ENCODE results near the gene HTATIP2. TPM values are rescaled to one million over a fixed set of nuclear protein-coding genes. Genes with fewer than 3 reads are reported as not detected.
A peak's percentile ranks its signal among the peaks of the same experiment; 100 is the strongest.

HTATIP2 gene
- 10 to 100 TPM; 16.5 to 43.2 TPM for total RNA-seq
- polyA plus RNA-seq = 10 to 100 TPM; 84.9 to 93.6 TPM

DNA sequence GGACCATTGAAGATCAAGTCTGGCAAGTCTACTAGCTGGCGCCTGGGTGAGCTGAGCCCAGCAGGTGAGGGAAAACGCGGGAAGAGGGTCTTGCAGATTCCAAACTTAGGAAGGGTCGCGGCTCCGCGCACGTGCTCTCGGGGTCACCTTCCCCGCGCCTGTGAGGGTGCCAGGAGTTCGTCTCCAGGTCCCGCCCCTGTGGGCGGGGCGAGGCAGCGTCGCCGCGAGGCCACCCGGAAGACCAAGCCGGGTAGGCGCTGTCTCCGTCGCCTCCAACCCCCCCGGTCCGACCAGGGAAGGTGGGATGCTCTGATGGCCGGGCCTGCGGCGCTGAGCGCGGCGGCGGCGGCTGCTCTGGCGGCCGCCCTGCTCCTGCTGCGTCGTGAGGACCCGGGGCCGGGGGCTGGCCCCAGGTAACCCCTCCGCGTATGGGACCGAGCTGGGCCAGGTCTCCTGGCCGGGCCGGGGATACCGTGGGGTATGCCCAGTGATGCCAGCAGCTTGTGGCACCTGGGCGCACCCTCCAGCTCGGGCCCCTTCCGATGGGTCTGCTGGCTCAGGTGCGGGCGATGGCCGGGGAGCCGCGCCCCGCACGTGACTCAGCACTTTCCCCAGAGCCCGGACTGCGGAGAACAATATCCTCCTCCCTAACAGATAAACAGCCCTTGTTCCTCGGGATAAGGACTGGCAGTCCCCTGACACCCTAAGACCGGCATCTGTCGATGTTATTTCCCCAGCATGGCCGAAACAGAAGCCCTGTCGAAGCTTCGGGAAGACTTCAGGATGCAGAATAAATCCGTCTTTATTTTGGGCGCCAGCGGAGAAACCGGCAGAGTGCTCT lies at the start of gene HTATIP2:
TSS of gene HTATIP2 (plus strand) at position 215 of the 841 bp plus-strand sequence. CDS start at position 739, 524 bp downstream.
- Histone ChIP-seq H3K27ac (ENCODE audit: low read depth in 1 of 2, low read length in 2 of 2) (peak within 1 kb of the TSS; percentile 26 to 61), H3K27me3 (ENCODE audit: control insufficient read depth in 4 of 4, insufficient read depth in 4 of 4, low read length in 3 of 4) (no peaks in the 10 kb centered on the region), H3K36me3 (ENCODE audit: control insufficient read depth in 4 of 4, insufficient read depth in 3 of 4, low read depth in 1 of 4, low read length in 3 of 4) (peaks cover 0 to 3% (median 1%) of the 10 kb centered on the region in 4 donors), H3K4me1 (ENCODE audit: control insufficient read depth in 4 of 4, insufficient read depth in 4 of 4, low read length in 3 of 4) (peaks cover 1 to 12% (median 8%) of the 10 kb centered on the region in 4 donors), H3K9ac (ENCODE audit: low read depth in 1 of 2, low read length in 2 of 2) (peak within 1 kb of the TSS in 1 of 2 donors; percentile 79), H3K9me3 (ENCODE audit: control insufficient read depth in 4 of 4, low read length in 3 of 4) (no peaks in the 10 kb centered on the region), H3K4me3 (ENCODE audit: low read depth in 1 of 3, low read length in 3 of 3) (peak within 1 kb of the TSS; percentile 68 to 86 (median 80))
- peak; percentile 78 for DNase-seq (ENCODE audit: low spot score)
- WGBS = 3% methylated on average over 68 of the region's 68 CpGs
- TF ChIP-seq RXRA (IDR thresholded peaks at IDR 0.05) = no peak
- TF ChIP-seq YY1 (IDR thresholded peaks at IDR 0.05) = peak; percentile 61
- TF ChIP-seq RAD21 (IDR thresholded peaks at IDR 0.05) = no peak
- TF ChIP-seq FOXA1 (IDR thresholded peaks at IDR 0.05) = no peak
- TF ChIP-seq HNF4G (IDR thresholded peaks at IDR 0.05) = no peak
- TF ChIP-seq FOXA2 (IDR thresholded peaks at IDR 0.05) = no peak
- TF ChIP-seq, protein P1, sequence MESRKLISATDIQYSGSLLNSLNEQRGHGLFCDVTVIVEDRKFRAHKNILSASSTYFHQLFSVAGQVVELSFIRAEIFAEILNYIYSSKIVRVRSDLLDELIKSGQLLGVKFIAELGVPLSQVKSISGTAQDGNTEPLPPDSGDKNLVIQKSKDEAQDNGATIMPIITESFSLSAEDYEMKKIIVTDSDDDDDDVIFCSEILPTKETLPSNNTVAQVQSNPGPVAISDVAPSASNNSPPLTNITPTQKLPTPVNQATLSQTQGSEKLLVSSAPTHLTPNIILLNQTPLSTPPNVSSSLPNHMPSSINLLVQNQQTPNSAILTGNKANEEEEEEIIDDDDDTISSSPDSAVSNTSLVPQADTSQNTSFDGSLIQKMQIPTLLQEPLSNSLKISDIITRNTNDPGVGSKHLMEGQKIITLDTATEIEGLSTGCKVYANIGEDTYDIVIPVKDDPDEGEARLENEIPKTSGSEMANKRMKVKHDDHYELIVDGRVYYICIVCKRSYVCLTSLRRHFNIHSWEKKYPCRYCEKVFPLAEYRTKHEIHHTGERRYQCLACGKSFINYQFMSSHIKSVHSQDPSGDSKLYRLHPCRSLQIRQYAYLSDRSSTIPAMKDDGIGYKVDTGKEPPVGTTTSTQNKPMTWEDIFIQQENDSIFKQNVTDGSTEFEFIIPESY (IDR thresholded peaks at IDR 0.05) = no peak
- TF ChIP-seq EGR1 (IDR thresholded peaks at IDR 0.05; ENCODE audit: low read depth in 2 of 2) = no peak
- TF ChIP-seq, protein P2, sequence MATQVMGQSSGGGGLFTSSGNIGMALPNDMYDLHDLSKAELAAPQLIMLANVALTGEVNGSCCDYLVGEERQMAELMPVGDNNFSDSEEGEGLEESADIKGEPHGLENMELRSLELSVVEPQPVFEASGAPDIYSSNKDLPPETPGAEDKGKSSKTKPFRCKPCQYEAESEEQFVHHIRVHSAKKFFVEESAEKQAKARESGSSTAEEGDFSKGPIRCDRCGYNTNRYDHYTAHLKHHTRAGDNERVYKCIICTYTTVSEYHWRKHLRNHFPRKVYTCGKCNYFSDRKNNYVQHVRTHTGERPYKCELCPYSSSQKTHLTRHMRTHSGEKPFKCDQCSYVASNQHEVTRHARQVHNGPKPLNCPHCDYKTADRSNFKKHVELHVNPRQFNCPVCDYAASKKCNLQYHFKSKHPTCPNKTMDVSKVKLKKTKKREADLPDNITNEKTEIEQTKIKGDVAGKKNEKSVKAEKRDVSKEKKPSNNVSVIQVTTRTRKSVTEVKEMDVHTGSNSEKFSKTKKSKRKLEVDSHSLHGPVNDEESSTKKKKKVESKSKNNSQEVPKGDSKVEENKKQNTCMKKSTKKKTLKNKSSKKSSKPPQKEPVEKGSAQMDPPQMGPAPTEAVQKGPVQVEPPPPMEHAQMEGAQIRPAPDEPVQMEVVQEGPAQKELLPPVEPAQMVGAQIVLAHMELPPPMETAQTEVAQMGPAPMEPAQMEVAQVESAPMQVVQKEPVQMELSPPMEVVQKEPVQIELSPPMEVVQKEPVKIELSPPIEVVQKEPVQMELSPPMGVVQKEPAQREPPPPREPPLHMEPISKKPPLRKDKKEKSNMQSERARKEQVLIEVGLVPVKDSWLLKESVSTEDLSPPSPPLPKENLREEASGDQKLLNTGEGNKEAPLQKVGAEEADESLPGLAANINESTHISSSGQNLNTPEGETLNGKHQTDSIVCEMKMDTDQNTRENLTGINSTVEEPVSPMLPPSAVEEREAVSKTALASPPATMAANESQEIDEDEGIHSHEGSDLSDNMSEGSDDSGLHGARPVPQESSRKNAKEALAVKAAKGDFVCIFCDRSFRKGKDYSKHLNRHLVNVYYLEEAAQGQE (IDR thresholded peaks at IDR 0.05) = no peak
- TF ChIP-seq, protein P3, sequence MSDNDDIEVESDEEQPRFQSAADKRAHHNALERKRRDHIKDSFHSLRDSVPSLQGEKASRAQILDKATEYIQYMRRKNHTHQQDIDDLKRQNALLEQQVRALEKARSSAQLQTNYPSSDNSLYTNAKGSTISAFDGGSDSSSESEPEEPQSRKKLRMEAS (IDR thresholded peaks at IDR 0.05) = peak; percentile 50
- no peak for TF ChIP-seq SP1 (IDR thresholded peaks at IDR 0.05)

DNA sequence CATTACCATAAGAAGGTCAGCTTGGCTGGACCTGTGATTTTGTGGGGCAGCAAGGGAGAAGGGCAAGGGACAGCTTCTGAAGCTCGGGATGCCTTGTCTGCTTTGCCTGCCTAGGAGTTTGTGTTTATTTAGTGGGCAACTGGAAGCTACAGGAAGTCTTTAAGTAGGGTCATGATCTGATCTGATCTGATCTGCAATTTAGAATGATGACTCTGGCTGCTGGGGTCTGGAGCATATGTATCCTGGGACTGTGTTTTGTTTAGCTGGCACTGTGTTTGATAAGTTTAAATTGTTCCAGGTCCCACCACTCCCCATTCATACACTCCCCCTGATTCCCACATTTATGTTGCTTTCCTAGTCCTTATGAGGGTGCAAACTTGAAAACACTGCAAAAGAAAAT lies 47.7 kb upstream of the HTATIP2 start:
- no peak for DNase-seq (ENCODE audit: low spot score)
- no peak overlapping the region for H3K9ac ChIP-seq (ENCODE audit: low read depth in 1 of 2, low read length in 2 of 2)
- no peak overlapping the region for H3K4me3 ChIP-seq (ENCODE audit: low read depth in 1 of 3, low read length in 3 of 3)
- no peaks in the 10 kb centered on the region for H3K27me3 ChIP-seq (ENCODE audit: control insufficient read depth in 4 of 4, insufficient read depth in 4 of 4, low read length in 3 of 4)
- TF ChIP-seq, protein P3 (IDR thresholded peaks at IDR 0.05) = no peak
- TF ChIP-seq HNF4G (IDR thresholded peaks at IDR 0.05) (no peak), NR2F2 (IDR thresholded peaks at IDR 0.05) (no peak)
- TF ChIP-seq, protein P4, sequence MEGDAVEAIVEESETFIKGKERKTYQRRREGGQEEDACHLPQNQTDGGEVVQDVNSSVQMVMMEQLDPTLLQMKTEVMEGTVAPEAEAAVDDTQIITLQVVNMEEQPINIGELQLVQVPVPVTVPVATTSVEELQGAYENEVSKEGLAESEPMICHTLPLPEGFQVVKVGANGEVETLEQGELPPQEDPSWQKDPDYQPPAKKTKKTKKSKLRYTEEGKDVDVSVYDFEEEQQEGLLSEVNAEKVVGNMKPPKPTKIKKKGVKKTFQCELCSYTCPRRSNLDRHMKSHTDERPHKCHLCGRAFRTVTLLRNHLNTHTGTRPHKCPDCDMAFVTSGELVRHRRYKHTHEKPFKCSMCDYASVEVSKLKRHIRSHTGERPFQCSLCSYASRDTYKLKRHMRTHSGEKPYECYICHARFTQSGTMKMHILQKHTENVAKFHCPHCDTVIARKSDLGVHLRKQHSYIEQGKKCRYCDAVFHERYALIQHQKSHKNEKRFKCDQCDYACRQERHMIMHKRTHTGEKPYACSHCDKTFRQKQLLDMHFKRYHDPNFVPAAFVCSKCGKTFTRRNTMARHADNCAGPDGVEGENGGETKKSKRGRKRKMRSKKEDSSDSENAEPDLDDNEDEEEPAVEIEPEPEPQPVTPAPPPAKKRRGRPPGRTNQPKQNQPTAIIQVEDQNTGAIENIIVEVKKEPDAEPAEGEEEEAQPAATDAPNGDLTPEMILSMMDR (IDR thresholded peaks at IDR 0.05; ENCODE audit: low read depth, low read length, missing input control) = no peak
- H3K27ac ChIP-seq (ENCODE audit: low read depth in 1 of 2, low read length in 2 of 2) = no peak overlapping the region
- WGBS = 22% methylated on average over 1 of the region's 1 CpG
- no peaks in the 10 kb centered on the region for H3K9me3 ChIP-seq (ENCODE audit: control insufficient read depth in 4 of 4, low read length in 3 of 4)
- H3K36me3 ChIP-seq (ENCODE audit: control insufficient read depth in 4 of 4, insufficient read depth in 3 of 4, low read depth in 1 of 4, low read length in 3 of 4) = no peaks in the 10 kb centered on the region
- H3K4me1 ChIP-seq (ENCODE audit: control insufficient read depth in 4 of 4, insufficient read depth in 4 of 4, low read length in 3 of 4) = no peaks in the 10 kb centered on the region
